Inferior parietal cortex (tissue), 1 donor: ENCODE data around the gene RAPGEF5.

Experiments
- DNase-seq: peaks from one replicate; pipeline ENCODE4 v3.0.0-alpha.2; 2016; ENCODE audit errors: extremely low spot score

The RAPGEF5 gene

GRCh38 chr7:22192801-22193200 is 164.2 kb downstream of the RAPGEF5 start:
- no peak for DNase-seq

DNA sequence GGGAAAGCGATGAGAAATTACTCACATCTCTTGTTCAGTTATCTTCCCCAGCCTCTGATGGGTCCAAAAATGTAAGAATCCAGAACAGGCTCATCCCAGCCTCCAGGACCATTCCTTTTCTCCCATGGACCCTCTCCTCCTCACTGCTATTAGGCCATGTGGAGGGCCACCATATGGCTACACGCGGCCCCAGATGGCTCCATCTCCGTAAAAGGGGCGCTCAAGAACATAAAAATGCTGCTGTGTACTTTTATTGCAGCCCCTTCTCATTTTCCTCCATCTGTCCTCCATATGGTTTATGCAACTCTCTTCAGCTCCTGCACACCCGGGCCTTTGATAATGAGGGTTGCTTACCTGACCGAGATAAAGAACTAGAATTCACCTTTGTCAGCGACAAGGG is 166.2 kb downstream of the RAPGEF5 start:
- DNase-seq: no peak

DNA sequence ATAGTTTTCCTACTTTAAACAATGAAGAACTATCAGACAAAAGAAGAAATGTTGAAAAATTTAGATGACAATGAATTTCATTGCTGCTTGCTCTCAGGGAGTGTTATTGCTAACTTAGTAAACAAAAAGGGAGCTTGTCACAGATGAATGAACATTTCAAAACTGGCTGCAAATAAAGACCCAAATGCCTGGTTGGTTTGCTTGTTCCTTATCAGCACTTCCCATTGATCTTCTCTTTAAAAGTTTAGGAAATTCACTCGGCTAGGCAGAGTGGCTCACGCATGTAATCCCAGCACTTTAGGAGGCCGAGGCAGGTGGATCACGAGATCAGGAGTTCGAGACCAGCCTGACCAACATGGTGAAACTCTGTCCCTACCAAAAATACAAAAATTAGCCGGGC is 167.2 kb downstream of the RAPGEF5 start:
- no peak for DNase-seq

DNA sequence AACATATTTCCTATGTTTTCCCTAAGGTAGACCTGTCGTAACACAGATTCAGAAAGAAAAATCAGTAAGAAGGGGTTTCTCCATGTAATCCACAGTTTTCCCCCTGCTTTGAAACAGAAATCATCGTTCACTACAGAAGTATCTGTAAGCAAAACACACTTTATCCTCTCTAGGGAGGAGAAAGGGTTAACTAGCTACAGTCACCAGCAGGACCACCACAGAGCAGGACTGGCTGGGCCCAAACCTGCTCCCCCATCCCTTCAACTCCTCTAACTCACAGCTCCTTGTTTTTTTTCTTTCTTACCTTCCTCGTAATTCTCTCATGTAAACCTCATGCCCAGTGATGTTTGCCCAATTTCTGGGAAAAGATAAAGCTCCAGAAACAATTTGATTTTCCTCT is 167.7 kb downstream of the RAPGEF5 start:
- DNase-seq: no peak

DNA sequence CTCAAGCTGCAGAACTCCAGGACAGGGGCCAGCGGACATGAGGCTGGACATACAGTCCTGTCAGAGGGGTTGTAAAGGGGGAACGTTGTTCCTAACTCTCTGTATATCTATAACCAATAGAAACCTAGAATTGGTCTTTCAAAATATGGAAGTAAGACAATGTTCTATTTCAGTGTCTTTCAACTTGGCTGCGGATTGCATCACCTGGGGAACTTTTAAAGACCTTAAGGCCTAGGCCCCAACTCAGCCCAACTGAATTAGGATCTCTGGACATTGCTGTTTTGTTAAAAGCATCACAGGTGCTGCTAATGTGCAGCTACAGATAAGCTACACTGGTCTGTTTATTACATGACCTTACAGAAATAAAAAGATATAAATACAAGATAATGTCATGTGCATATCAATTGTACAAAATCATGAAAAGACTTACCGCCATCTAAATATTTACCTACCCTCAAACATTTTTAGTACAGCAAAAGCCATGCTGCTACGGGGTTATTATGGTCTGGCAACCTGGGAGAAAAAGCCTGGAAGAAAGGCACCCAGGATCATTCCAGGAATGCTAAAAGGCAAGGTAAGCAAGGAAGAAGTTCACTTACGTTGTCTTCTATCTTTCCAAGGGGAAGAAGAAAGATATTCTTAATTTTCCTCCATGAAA is 169.1 kb downstream of the RAPGEF5 start:
- no peak for DNase-seq

GRCh38 chr7:22185559-22185958 is 171.4 kb downstream of the RAPGEF5 start:
- DNase-seq: no peak

DNA sequence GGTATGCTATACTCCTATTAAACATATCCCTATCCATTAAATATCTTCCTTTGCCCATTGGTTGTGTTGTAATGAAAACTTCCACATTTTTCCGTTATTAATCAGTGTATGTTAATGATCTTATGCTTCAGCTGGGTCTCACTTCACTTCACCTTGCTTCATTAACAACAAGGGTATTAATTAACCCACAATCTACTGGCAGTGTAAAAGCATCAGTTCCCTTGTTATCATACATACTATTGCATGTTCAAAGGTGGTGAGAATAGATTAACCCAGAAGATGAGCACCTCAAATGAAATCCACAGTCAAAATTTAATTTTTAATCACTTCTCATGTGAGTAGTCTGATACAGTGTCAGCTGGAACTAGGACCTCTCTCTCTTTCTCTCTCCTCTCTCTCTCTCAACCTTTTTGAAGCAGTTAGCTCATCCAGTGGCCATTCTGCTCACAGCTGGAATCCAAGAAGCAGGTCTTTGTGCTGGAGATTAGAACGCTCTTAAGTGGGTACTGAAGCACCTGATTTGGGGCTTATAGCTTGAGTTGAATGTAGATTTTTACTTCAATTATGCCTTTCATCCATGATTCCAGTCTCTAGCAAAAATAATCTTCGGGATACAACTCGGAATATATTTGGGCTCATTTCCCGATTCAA is 172.3 kb downstream of the RAPGEF5 start:
- no peak for DNase-seq

DNA sequence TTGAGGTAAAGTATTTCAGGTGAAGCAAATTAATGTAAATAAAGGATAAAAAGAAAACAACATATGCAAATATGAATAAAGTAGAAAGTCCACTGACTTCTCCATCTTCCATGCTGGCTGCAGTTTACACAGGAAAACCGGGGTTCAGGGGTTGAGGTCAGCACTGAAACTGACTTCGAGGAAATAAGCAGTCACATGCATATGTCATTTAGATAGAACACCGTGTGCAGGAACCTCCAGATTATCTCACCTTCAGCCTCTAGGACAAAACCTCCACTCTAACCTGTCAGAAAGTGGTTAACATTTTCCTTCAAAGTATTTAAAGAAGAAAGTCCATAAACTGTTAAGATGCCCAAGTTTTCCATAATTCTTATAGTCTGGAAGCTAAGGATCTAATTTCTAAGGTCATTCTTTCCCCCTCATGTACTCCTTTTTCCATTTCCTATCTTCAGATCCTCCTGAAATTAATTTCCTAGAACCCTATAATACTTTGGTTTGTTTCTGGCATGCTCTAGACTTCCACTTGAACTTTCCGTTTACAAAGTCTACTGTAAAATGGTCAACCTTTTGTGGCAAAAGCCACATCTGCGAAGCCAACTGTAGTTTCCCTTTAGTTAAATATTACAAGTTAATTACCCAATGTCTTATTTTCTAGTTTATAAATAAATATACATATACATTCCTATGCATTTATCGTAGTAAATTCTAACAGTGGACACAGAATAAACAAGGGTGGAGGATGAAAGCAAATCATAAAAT is 173.3 kb downstream of the RAPGEF5 start:
- no peak for DNase-seq

DNA sequence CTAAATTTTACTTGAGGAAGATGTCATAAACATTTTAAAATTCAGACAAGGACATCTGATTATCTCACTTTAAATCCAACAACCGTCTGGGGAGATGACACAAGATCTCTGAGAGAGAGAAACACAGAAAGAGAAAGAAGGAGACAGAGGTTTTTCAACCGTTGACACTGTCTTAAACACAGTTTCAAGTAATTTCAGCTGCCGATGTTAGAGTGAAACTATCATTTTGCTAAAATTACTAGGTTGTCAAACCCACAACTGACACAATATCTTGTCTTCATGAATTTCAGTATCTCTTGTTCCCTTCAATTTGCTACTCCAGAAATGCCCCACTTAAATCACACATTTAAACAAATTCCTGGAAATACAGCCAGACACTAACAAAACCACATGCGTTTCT is 174.8 kb downstream of the RAPGEF5 start:
- DNase-seq: no peak

DNA sequence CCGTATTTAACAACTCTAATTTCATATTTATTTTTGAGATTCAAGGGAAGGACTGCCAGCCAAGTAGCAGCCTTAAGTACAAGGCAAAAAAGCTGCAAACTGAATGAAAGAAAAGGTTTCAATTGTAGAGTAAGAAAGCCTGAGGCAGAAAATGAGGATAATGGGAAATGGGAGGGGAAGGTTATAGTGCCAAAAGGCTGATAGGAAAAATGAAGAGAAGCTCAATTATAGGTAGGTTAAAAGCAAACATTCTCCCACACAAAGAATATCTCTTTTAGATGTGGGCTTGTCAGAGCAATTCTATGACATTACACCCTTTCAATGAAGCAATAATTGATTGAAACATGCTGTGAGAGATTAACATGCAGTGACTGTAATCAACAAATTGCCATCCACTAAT is 175.3 kb downstream of the RAPGEF5 start:
- DNase-seq: no peak

DNA sequence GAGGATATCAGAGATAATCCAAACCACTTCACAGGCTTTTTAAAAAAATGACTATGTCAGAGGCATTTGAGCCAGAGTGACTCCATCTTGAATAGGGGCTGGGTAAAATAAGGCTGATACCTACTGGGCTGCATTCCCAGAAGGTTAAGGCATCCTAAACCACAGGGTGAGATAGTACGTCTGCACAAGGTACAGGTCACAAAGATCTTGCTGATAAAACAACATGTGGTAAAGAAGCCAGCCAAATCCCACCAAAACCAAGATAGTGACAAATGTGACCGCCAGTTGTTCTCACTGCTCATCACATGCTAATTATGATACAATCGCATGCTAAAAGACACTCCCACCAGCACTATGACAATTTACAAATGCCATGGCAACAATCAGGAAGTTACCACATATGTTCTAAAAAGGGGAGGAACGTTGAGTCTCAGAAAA is 177.5 kb downstream of the RAPGEF5 start:
- no peak for DNase-seq

- no peak for DNase-seq
Measured at GRCh38 chr7:22178735-22179134, 178.2 kb downstream of the RAPGEF5 start.

DNA sequence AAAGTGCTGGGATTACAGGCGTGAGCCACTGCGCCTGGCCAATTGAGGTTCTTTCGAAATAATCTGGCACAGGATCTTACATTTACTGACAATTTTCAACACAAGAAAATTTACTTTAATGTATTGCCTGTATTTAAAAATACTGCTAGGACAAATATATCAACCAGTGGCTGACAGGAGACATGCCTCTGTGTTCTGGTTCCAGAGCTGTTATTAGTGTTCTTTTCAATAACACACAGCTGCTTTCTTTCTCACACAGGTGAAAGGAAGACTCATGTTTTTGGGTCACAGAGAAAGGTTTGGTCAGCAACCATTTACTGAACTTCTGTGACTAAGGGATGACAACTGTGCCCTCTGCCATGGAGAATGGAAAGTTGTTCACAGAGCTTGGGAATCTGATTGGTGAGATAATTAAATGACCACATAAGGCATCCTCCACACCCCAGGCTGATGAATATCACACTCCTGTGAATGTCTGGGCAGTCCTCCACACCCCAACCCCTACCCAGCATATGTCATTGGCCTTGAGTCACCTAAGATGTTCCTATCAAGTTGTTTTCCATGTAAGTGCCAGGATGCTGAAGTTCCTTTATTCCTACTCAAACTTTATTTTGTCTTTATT is 180.1 kb downstream of the RAPGEF5 start:
- DNase-seq: no peak

DNA sequence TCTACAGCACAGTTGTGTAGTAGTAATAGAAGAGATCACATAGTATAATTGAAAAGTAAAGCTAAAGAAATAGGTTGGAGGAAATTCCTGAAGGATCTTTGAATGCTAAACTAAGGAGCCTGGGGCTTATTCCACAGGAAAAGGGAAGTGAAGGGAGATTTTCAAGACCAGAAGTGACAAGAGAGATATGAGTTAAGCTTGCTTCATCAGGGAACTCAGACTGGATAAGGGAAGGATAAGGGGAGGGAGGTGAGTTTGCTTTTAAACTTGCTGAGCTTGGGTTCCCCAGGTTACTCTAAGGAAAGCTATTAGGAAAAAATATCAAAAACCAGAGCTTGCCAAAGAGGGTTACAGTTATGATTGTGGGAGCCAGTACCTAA is 182.4 kb downstream of the RAPGEF5 start:
- no peak for DNase-seq

- DNase-seq: no peak
Measured at GRCh38 chr7:22173685-22174573, 183.0 kb downstream of the RAPGEF5 start.

DNA sequence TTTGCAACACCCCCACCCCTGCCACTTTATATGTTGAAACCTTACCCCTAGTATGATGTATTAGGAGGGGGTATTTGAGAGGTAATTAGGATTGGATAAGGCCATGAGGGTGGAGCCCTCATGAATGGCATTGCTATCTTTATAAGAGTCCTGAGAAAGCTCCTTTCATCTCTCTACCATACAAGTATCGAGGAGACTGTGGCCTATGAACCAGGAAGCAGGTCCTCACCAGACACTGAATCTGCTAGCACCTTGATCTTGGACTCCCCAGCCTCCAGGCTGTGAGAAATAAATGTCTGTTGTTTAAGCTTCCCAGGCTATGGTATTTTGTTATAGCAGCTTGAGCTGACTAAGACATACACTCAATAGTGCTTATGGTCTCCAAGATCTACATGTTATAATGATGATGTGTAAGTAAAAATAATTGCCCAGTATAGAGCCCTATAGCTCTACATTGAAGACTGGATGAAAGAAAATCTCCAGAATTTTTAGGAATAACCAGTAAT is 188.8 kb downstream of the RAPGEF5 start:
- no peak for DNase-seq

- no peak for DNase-seq
Measured at GRCh38 chr7:22167482-22167881, 189.5 kb downstream of the RAPGEF5 start.

GRCh38 chr7:22166928-22167327 is 190.0 kb downstream of the RAPGEF5 start:
- DNase-seq: no peak

GRCh38 chr7:22159341-22159740 is 197.6 kb downstream of the RAPGEF5 start:
- no peak for DNase-seq

- DNase-seq: no peak
Measured at GRCh38 chr7:22157552-22157951, 199.4 kb downstream of the RAPGEF5 start.

DNA sequence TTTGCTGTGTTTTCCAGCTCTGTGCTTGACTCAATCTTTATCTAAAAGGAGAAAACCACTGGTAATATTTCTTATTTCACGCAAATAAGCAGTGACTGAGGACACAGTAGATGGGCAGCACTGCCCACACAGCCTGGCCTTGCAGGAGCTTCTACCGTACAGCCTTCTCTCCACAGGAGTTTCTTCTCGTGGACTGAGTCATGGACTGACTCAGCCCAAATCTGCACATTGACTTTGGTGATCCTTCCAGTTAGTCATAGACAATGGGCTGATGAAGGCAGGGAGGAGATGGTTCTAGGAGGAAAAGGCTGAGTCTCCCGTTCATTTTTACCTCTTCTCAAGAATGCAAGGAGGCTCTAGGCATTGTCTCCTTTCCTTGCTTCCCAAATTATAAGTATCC is 200.7 kb downstream of the RAPGEF5 start:
- no peak for DNase-seq
